SHP77 (cell line): ENCODE measurements around the gene VSIG10L.
A peak's percentile ranks its signal among the peaks of the same experiment; 100 is the strongest.

Source experiments
- DNase-seq, 2 experiments: peaks; one replicate each; lab custom pipeline; 2025; lab: John Stamatoyannopoulos, UW

VSIG10L gene

GRCh38 chr19:51365211-51365964 lies 23.4 kb upstream of the VSIG10L start:
- DNase-seq = no peak

- no peak for DNase-seq
These were observed 22.5 kb upstream of the VSIG10L start for GRCh38 chr19:51364200-51365106.

- DNase-seq = no peak
These were observed 19.3 kb upstream of the VSIG10L start for GRCh38 chr19:51361239-51361638.

GRCh38 chr19:51359294-51359693 lies 17.4 kb upstream of the VSIG10L start:
- no peak for DNase-seq

- DNase-seq = no peak
These were observed 16.0 kb upstream of the VSIG10L start for GRCh38 chr19:51357952-51358351.

GRCh38 chr19:51356159-51356801 lies 14.3 kb upstream of the VSIG10L start:
- DNase-seq = no peak

DNA sequence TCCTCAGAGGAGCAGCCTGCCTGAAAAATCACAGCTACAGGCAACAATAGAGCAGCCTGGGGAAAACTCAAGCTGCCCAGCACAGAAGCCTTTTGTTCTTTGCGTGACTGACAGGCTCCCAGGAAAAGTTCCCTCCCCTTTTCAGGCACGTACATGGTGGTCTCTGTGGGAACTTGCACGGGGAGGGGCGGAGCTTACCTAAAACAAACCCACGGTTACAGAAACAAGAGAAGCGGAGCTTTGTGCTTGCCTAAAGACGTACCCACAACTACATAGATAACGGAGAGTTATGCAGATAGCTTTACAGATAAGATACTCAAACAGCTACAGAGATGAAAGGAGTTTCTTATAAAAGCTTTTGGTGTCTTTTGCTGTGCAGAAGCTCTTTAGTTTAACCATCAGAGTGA lies 12.8 kb upstream of the VSIG10L start:
- no peak for DNase-seq

DNA sequence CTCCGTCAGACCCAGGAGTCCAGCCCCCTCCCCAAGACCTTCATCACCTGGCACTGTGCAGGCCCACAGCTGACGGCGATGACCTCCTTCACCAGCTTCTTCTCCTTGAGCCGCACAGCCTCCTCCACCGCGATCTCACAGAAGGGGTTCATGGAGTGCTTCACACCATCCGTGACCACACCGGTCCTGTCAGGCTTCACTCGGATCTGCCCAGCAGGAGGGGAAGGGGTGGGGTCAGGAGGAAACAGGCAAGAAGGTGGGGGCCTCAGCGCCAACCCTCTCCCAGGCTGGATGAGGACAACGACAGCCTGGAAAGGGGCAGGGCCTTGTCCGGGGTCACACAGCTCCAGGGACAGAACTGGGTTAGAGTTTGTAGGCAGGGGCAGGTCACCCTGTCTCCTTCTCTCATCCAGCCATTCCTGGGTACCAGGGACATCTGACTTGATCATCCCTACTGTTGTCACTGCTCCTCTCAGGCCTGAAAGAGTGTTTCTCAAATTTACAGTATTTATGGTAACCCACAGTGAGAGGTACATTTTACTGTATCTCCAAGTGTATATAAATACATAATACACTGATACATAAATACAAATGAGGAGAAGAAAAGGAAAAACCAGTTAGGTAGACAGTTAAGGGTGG lies 12.3 kb upstream of the VSIG10L start:
- no peak for DNase-seq

GRCh38 chr19:51352783-51353360 lies 10.9 kb upstream of the VSIG10L start:
- no peak for DNase-seq

- DNase-seq = no peak
These were observed 9.5 kb upstream of the VSIG10L start for GRCh38 chr19:51351266-51351990.

DNA sequence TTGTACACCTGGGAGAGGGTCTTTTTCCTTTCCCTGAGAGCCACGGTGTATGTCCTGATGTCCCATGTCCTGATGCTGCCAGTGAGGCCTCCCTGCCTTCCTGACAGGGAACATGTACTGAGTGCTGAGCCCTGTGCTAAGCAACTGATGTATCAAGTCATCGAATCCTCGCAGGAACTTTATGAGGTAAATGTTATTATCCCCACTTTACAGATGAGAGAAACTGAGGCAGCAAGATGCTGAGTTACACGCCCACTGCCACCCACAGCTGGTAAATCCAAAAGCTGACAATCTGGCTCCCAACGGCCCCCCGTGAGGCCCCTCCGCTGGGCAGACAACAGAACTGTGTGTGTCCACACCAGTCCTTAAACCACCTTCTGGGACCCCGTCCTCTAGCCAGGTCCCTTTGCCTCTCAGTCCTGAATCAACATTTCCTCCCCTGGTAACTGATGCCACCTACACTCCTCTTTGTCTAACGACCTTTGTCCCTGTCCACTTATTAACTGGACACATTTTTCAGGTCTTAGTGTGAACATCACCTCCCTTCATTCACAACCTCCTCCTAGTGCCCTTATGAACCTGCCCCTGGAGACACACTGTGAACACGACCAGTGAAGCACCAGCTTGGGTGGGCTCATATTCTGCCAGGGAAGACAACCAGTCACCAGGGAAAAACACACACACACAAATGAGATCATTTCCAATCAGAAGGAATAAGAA lies 5.4 kb upstream of the VSIG10L start:
- DNase-seq = no peak

- no peak for DNase-seq
These were observed 4.8 kb upstream of the VSIG10L start for GRCh38 chr19:51346742-51347141.

DNA sequence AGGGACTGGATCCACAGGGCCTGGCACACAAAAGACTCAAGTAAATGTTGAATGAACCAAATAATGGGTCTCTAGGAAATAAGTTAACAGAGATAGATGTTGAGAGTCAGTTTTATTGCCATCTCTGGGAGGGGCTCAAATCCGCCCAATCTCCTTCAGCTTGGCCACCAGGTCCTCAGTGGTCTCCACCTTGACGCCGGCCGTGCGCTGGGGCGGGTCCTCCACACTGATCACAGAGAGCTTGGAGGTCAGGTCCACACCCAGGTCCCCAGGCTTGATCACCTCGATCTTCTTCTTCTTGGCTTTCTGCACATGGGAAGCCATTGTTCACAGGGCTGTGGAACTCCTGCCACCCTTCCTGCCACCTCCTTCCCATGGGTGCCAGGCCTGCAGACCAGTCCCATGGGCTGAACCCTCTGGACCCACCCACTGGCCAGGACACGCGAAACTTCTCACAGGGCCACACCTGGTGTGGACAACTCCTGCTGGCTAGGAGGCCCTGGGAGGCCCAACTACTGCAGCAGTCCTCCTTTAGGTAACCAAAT lies 3.2 kb upstream of the VSIG10L start:
- no peak for DNase-seq

DNA sequence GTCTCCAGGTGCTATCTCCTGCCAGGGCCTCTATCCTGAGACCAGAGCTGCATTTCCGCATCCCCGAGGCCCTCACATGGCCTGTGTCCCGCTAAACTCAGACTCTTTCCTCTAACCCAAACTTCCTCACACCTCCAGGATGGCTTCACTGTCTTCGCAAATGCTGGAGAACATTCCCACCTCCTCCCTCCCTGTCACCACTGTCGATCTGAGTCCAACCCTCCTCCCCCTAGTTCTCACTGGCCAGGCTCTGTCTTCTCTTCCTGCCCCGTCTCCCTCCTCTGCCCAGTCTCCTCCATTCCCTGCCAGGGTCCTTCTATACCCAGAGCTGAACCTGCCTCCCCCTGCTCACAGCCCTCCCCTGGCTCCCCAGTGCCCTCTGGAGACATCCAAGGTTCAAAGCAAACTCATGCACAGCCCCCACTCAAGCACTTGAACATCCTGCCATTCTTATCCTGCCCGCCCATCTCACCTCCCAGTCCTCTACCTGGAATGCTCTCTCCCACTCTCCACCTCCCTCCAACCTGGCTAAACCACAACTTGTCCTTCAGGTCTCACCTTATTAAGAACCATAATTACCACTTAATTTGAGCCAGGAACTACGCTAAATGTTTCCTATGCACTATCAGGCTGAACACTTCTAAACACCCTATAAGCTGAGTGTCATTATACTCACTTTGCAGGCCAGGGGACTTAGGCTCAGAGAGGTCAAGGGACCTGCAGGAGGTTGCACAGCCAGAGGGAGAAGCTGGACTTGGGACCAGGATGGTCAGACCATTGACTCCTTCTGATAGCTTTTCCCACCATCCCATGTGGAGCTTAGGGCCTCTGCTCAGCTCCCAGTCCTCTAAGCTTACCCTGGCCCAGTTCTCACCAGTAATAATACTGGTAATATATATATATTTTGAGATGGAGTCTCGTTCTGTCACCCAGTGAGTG lies 961 bp upstream of the VSIG10L start:
- no peak for DNase-seq

DNA sequence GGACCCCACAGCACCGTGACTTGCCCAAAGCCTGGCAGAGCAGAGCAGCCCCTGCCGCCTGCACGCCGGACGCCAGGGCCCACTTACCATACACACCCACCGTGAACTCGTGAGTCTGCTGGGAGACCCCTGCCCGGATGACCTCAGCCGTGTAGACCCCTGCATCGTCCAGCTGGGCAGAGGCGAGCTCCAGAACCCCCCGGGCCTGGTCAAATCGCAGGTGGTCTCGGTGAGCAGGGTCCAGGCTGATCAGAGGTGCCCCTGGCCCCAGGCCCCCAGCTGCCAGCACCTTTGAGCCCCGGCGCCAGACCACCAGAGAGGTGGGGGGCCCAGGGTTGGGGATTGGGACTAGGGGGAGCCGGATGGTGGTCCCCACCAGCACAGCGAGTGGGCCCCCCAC lies 873 bp downstream of the VSIG10L start:
- no peak for DNase-seq

GRCh38 chr19:51339687-51340656 lies 2.0 kb downstream of the VSIG10L start:
- DNase-seq = peak; percentile 84 to 89

DNA sequence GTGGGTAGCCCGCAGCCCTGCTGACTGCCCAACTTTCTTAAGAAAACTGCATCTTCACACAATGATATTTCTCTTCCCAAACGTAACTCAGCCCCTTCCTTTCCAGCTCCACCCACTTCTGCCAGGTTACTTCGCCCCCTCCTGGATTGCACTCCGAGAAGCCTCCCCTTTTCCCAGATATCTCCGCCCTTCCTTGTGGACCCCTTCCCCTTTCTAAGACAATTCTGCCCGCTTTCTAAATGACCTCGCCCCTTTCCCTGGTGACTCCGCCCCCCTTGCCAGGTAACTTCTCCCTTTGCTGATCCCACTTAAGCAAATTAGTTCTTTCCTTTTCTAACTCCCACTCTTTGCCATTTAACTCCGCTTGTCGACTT lies 2.6 kb downstream of the VSIG10L start:
- DNase-seq = no peak
